HL-60 (cell line): ENCODE data around the gene ABCD3.
"Not testable (repeated sequence)": the region's sequence is repeated elsewhere in the genome, so short reads cannot be mapped to it uniquely, and the experiment has no call there.

Experiments
- CTCF ChIP-seq: IDR thresholded peaks from one replicate; pipeline ENCODE4 v1.5.1; 2011; ENCODE audit warnings: low read length, control low read depth, inconsistent platforms; ENCODE audit not compliant: insufficient read depth
- GABPA ChIP-seq: IDR thresholded peaks from 2 replicates; pipeline ENCODE4 v1.6.1; 2012; ENCODE audit warnings: low read depth
- POLR2AphosphoS5 ChIP-seq: IDR thresholded peaks from 2 replicates; pipeline ENCODE4 v1.6.1; 2012; ENCODE audit warnings: low read depth
- SPI1 ChIP-seq: IDR thresholded peaks from 2 replicates; pipeline ENCODE4 v1.6.1; 2012; ENCODE audit warnings: low read depth, mild to moderate bottlenecking, borderline replicate concordance
- TF ChIP-seq, protein P1 (sequence below): IDR thresholded peaks from 2 replicates; pipeline ENCODE4 v1.6.1; 2012; ENCODE audit warnings: low read depth; ENCODE audit not compliant: insufficient replicate concordance

DNA sequence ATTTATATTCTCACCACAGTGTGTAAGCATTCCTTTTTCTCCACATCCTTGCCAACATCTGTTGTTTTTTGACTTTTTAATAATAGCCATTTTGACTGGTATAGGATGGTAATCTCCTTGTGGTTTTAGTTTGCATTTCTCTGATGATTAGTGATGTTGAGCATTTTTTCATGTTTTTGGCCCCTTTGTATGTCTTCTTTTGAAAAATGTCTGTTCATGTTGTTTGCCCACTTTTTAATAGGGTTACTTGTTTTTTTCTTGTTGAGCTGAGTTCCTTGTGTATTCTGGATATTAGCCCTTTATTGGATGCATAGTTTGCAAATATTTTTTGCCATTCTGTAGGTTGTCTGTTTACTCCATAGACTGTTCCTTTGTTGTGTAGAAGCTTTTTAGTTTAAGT is 24.9 kb downstream of the ABCD3 start:
- TF ChIP-seq CTCF, SPI1, POLR2AphosphoS5, GABPA: not testable (repeated sequence)
- TF ChIP-seq, protein P1, sequence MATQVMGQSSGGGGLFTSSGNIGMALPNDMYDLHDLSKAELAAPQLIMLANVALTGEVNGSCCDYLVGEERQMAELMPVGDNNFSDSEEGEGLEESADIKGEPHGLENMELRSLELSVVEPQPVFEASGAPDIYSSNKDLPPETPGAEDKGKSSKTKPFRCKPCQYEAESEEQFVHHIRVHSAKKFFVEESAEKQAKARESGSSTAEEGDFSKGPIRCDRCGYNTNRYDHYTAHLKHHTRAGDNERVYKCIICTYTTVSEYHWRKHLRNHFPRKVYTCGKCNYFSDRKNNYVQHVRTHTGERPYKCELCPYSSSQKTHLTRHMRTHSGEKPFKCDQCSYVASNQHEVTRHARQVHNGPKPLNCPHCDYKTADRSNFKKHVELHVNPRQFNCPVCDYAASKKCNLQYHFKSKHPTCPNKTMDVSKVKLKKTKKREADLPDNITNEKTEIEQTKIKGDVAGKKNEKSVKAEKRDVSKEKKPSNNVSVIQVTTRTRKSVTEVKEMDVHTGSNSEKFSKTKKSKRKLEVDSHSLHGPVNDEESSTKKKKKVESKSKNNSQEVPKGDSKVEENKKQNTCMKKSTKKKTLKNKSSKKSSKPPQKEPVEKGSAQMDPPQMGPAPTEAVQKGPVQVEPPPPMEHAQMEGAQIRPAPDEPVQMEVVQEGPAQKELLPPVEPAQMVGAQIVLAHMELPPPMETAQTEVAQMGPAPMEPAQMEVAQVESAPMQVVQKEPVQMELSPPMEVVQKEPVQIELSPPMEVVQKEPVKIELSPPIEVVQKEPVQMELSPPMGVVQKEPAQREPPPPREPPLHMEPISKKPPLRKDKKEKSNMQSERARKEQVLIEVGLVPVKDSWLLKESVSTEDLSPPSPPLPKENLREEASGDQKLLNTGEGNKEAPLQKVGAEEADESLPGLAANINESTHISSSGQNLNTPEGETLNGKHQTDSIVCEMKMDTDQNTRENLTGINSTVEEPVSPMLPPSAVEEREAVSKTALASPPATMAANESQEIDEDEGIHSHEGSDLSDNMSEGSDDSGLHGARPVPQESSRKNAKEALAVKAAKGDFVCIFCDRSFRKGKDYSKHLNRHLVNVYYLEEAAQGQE = not testable (repeated sequence)
